HFF-Myc (cell line): ENCODE data around the gene GABRA6.

Experiments used
- DNase-seq: peaks from one replicate; pipeline ENCODE4 v3.0.0-alpha.2; 2011; ENCODE audit warnings: low read depth; ENCODE audit errors: extremely low read depth
- H3K4me3 ChIP-seq: replicated peaks from 2 replicates; pipeline ENCODE4 v1.5.1; 2011; ENCODE audit warnings: low read depth, mild to moderate bottlenecking, control low read depth, low read length
- CTCF ChIP-seq: IDR thresholded peaks from 2 replicates; pipeline ENCODE4 v1.5.1; 2012; ENCODE audit warnings: mild to moderate bottlenecking, low read depth, low read length, control low read depth; ENCODE audit errors: missing control alignments

GABRA6 gene

DNA sequence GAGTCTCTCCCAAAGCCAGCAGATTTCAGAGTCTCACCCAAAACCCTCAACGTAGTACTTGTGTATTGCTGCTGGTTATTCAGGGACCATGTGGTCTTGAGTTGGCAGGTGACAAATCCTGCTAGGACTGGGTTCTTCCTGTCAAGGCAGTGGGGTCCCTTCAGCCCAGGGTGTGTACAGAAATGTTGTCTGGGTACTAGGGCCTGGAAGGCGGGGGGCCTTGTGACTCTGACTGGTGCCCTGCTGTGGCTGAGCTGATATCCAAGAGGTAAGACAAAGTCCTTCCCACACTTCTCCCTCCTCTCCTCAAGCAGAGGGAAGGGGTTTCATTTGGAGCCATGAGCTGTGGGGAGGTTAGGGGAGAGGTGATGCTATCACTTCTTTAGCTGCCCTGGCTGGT is 58.8 kb downstream of the GABRA6 start:
- no peak overlapping the region for H3K4me3 ChIP-seq
- no peak for TF ChIP-seq CTCF
- no peak for DNase-seq

DNA sequence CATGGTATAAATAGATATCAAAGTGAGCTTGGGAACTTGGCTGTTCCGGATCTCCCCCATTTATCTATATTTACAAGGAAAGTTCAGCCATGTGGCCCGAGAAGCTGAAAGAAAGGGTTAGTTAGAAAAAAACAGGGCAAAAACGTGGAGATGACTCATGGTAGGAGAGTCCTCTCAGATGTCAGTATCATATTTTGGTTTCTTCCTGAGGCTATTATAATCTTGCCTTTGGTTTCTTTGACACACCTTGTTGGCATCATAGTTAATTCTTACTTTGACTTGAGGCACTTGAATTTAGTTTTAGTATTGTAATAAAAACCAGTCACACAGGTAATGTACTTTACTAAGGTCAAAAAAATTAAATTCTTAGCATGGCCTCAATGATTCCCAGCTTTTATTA is 59.9 kb downstream of the GABRA6 start:
- no peak overlapping the region for H3K4me3 ChIP-seq
- DNase-seq, result no peak
- no peak for TF ChIP-seq CTCF

DNA sequence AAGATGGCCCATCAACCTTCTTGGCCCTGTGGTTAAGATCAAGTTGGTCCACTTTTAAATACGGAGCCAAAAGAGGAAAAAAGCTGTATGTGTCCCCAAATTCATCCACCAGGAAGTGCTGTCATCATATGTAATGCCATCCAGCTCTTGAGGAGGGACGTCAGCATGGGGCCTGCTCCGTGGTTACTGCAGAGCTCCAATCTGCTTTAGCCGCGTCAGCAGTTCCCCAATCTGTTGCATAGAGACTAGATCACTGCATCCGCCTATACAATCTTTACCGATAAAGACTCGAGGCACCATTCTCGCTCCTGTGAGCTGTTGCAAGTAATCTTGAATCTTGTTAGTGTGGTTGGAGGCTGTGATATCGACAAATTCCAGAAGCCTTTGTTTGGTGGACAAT is 65.7 kb downstream of the GABRA6 start:
- no peak for DNase-seq
- no peak overlapping the region for H3K4me3 ChIP-seq
- TF ChIP-seq CTCF, result no peak
